ENCODE results near the gene MKKS.

GRCh38 chr20:10474606-10475184 is 40.7 kb upstream of the MKKS start:
- no peak for TF ChIP-seq CTCF (IDR thresholded peaks at IDR 0.05 in 2 of 3, conservative IDR thresholded peaks at IDR 0.05 in 1 of 3; ENCODE audit: borderline replicate concordance in 1 of 3, insufficient read depth in 1 of 3, low read depth in 2 of 3, low read length in 2 of 3)
- no peak for TF ChIP-seq ZNF274 (IDR thresholded peaks at IDR 0.05; ENCODE audit: low read depth, low read length)
- no peak for TF ChIP-seq POLR2A (IDR thresholded peaks at IDR 0.05; ENCODE audit: borderline replicate concordance, extremely low read depth, insufficient read depth, insufficient read length)
- TF ChIP-seq SRF (IDR thresholded peaks at IDR 0.05; ENCODE audit: low read depth): no peak
- no peak for TF ChIP-seq ZFX (IDR thresholded peaks at IDR 0.05)

All from HCT116 (cell line).